ENCODE measurements around the gene RAB3IL1.

RAB3IL1 gene

GRCh38 chr11:61854966-61855714 is 62.2 kb downstream of the RAB3IL1 start:
- Histone ChIP-seq H3K27me3 (ENCODE audit: insufficient read depth, poor library complexity, severe bottlenecking) (no peaks in the 10 kb centered on the region), H3K27ac (replicated peaks) (no peak overlapping the region), H3K4me3 (replicated peaks; ENCODE audit: insufficient read depth, low read length) (no peak overlapping the region)
- DNase-seq (ENCODE audit: low read depth in 1 of 2, low spot score in 1 of 2), result no peak
- TF ChIP-seq GABPA (IDR thresholded peaks at IDR 0.05; ENCODE audit: low read depth), result no peak
- no peak for TF ChIP-seq POLR2AphosphoS5 (IDR thresholded peaks at IDR 0.05; ENCODE audit: low read depth)
- no peak for TF ChIP-seq SPI1 (IDR thresholded peaks at IDR 0.05; ENCODE audit: borderline replicate concordance, low read depth)
- TF ChIP-seq, protein P1, sequence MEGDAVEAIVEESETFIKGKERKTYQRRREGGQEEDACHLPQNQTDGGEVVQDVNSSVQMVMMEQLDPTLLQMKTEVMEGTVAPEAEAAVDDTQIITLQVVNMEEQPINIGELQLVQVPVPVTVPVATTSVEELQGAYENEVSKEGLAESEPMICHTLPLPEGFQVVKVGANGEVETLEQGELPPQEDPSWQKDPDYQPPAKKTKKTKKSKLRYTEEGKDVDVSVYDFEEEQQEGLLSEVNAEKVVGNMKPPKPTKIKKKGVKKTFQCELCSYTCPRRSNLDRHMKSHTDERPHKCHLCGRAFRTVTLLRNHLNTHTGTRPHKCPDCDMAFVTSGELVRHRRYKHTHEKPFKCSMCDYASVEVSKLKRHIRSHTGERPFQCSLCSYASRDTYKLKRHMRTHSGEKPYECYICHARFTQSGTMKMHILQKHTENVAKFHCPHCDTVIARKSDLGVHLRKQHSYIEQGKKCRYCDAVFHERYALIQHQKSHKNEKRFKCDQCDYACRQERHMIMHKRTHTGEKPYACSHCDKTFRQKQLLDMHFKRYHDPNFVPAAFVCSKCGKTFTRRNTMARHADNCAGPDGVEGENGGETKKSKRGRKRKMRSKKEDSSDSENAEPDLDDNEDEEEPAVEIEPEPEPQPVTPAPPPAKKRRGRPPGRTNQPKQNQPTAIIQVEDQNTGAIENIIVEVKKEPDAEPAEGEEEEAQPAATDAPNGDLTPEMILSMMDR (IDR thresholded peaks at IDR 0.05; ENCODE audit: insufficient read depth, low read length), result no peak
- TF ChIP-seq, protein P2, sequence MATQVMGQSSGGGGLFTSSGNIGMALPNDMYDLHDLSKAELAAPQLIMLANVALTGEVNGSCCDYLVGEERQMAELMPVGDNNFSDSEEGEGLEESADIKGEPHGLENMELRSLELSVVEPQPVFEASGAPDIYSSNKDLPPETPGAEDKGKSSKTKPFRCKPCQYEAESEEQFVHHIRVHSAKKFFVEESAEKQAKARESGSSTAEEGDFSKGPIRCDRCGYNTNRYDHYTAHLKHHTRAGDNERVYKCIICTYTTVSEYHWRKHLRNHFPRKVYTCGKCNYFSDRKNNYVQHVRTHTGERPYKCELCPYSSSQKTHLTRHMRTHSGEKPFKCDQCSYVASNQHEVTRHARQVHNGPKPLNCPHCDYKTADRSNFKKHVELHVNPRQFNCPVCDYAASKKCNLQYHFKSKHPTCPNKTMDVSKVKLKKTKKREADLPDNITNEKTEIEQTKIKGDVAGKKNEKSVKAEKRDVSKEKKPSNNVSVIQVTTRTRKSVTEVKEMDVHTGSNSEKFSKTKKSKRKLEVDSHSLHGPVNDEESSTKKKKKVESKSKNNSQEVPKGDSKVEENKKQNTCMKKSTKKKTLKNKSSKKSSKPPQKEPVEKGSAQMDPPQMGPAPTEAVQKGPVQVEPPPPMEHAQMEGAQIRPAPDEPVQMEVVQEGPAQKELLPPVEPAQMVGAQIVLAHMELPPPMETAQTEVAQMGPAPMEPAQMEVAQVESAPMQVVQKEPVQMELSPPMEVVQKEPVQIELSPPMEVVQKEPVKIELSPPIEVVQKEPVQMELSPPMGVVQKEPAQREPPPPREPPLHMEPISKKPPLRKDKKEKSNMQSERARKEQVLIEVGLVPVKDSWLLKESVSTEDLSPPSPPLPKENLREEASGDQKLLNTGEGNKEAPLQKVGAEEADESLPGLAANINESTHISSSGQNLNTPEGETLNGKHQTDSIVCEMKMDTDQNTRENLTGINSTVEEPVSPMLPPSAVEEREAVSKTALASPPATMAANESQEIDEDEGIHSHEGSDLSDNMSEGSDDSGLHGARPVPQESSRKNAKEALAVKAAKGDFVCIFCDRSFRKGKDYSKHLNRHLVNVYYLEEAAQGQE (IDR thresholded peaks at IDR 0.05; ENCODE audit: insufficient replicate concordance, low read depth), result no peak

DNA sequence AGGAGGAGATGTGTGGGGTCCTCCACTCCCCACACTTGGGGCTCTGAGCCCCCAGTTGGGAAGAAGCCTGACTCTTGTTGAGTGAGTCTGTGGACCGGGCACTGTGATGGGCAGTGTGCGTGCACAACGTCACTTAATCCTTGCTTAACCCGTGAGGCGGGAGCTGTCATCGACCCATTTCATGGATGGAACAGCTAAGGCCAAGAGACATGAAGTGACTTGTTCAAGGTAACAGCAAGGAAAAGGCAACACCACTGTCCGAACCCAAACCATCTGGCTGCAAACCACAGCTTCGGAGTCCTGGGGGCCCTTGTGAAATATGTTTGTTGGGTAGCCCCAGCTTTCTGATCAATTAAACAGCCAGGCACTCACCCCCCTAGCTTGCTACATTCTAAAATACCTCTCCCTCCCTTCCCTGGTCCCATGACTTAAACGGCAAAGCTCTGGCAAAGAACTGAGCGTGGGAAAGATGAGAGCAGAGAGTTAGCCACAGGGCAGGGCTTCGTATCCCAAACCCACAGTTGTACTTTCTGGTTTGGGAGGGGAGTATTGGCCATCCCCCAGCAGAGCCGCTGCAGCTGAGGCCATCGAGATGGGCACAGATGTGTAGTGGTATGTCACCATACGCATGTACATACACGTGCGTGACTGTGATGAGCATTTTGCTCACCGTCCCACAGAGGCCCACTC is 63.0 kb downstream of the RAB3IL1 start:
- no peak for DNase-seq (ENCODE audit: low read depth in 1 of 2, low spot score in 1 of 2)
- no peaks in the 10 kb centered on the region for H3K27me3 ChIP-seq (ENCODE audit: insufficient read depth, poor library complexity, severe bottlenecking)
- TF ChIP-seq POLR2AphosphoS5 (IDR thresholded peaks at IDR 0.05; ENCODE audit: low read depth), result no peak
- TF ChIP-seq, protein P1 (IDR thresholded peaks at IDR 0.05; ENCODE audit: insufficient read depth, low read length), result no peak
- TF ChIP-seq, protein P2 (IDR thresholded peaks at IDR 0.05; ENCODE audit: insufficient replicate concordance, low read depth), result no peak
- TF ChIP-seq SPI1 (IDR thresholded peaks at IDR 0.05; ENCODE audit: borderline replicate concordance, low read depth), result no peak
- TF ChIP-seq GABPA (IDR thresholded peaks at IDR 0.05; ENCODE audit: low read depth), result no peak
- no peak overlapping the region for H3K27ac ChIP-seq (replicated peaks)
- H3K4me3 ChIP-seq (replicated peaks; ENCODE audit: insufficient read depth, low read length), result no peak overlapping the region

- DNase-seq (ENCODE audit: low read depth in 1 of 2, low spot score in 1 of 2), result no peak
- Histone ChIP-seq H3K4me3 (replicated peaks; ENCODE audit: insufficient read depth, low read length) (no peak overlapping the region), H3K27ac (replicated peaks) (no peak overlapping the region), H3K27me3 (ENCODE audit: insufficient read depth, poor library complexity, severe bottlenecking) (no peaks in the 10 kb centered on the region)
- TF ChIP-seq SPI1 (IDR thresholded peaks at IDR 0.05; ENCODE audit: borderline replicate concordance, low read depth), result no peak
- no peak for TF ChIP-seq POLR2AphosphoS5 (IDR thresholded peaks at IDR 0.05; ENCODE audit: low read depth)
- TF ChIP-seq, protein P2 (IDR thresholded peaks at IDR 0.05; ENCODE audit: insufficient replicate concordance, low read depth), result no peak
- TF ChIP-seq GABPA (IDR thresholded peaks at IDR 0.05; ENCODE audit: low read depth), result no peak
- TF ChIP-seq, protein P1 (IDR thresholded peaks at IDR 0.05; ENCODE audit: insufficient read depth, low read length), result no peak
Measured at GRCh38 chr11:61853698-61854169, 63.6 kb downstream of the RAB3IL1 start.

Data from HL-60 (cell line).